K562 (cell line): ENCODE results near the gene KCNH3. TPM values are rescaled to one million over a fixed set of nuclear protein-coding genes. Genes with fewer than 3 reads are reported as not detected.

ENCODE experiments used
- ATAC-seq: fragments of 200-7000 bp; cut with Tn5 transposase; 3 replicates; pipeline ENCODE4 v1.9.1; 2020; ENCODE audit warnings: moderate library complexity
- BruUV-seq: library from RNA; stranded (reverse); fragments of 400-500 nt; replicated peaks from 2 replicates; lab custom pipeline; 2021; lab: Mats Ljungman, UMichigan
- CTCF ChIA-PET: fragments of 300-600 bp; formaldehyde crosslinking; extraction: SDS; loops from one replicate; lab custom pipeline; 2021; ENCODE audit warnings: low intra/inter-chr PET ratio; lab: Yijun Ruan, JAX
- POLR2A ChIA-PET: fragments of 300-600, 350-650 bp; sonication (Branson Sonifier 250); formaldehyde crosslinking; extraction: SDS; loops from one replicate; lab custom pipeline; 2021; ENCODE audit warnings: antibody characterized with exemption, inconsistent platforms; lab: Yijun Ruan, JAX
- DNase-seq, 4 experiments: peaks; one replicate each; pipeline versions ENCODE4 v3.0.0 to v3.0.0-alpha.2; 2011 to 2018; ENCODE audit warnings: low spot score in 3 of 4, mixed read lengths in 3 of 4; ENCODE audit errors: extremely low read depth in 1 of 4
- FAIRE-seq: peaks from 2 replicates; lab custom pipeline; 2011; peaks lifted over from hg19 to GRCh38; lab: Jason Lieb, UNC
- H2AFZ ChIP-seq: 2 replicates; pipeline ENCODE4 v1.6.0; 2011; ENCODE audit warnings: low read depth, low read length, control low read depth, inconsistent platforms
- H3K27ac ChIP-seq: fragments of 200-600 bp; 3 replicates; pipeline ENCODE4 v1.8.0; 2011; ENCODE audit warnings: low read depth, mild to moderate bottlenecking, control low read depth, inconsistent platforms, low read length, moderate library complexity, mixed read lengths; ENCODE audit errors: extremely low read depth
- H3K27me3 ChIP-seq, 2 experiments: fragments of 300-600 bp in 1 of 2; 2 replicates in 1 of 2; 3 replicates in 1 of 2; pipeline versions ENCODE4 v1.6.0 to v1.8.0; 2011; ENCODE audit warnings: inconsistent platforms in 2 of 2, low read length in 2 of 2, mild to moderate bottlenecking in 1 of 2, mixed read lengths in 1 of 2, moderate library complexity in 1 of 2; ENCODE audit not compliant: control insufficient read depth in 2 of 2, insufficient read depth in 2 of 2
- H3K36me3 ChIP-seq: fragments of 300-600 bp; 3 replicates; pipeline ENCODE4 v1.8.0; 2011; ENCODE audit warnings: mild to moderate bottlenecking, low read length, inconsistent platforms; ENCODE audit not compliant: control insufficient read depth, insufficient read depth
- H3K4me1 ChIP-seq, 2 experiments: fragments of 200-600 bp in 1 of 2; replicated peaks in 1 of 2; 2 replicates in 1 of 2; 3 replicates in 1 of 2; pipeline versions ENCODE4 v1.5.1 to v1.8.0; 2011; ENCODE audit warnings: inconsistent platforms in 2 of 2, low read length in 2 of 2, mild to moderate bottlenecking in 1 of 2, mixed read lengths in 1 of 2, moderate library complexity in 1 of 2; ENCODE audit not compliant: control insufficient read depth in 2 of 2, insufficient read depth in 2 of 2
- H3K4me2 ChIP-seq: 2 replicates; pipeline ENCODE4 v1.6.1; 2011; ENCODE audit warnings: low read length, control low read depth, inconsistent platforms, mixed read lengths; ENCODE audit not compliant: insufficient read depth
- H3K4me3 ChIP-seq: fragments of 200-600 bp; sonication (generic), shearing (Covaris generic); 2 replicates; pipeline ENCODE4 v1.5.1; 2016; ENCODE audit warnings: control low read depth, inconsistent platforms
- H3K79me2 ChIP-seq: fragments of 200-600 bp; 3 replicates; pipeline ENCODE4 v1.8.0; 2011; ENCODE audit warnings: low read length, inconsistent platforms; ENCODE audit not compliant: control insufficient read depth, insufficient read depth
- H3K9ac ChIP-seq, 2 experiments: 2 replicates each; pipeline versions ENCODE4 v1.6.0 to v1.6.1; 2011; ENCODE audit warnings: low read depth in 2 of 2, low read length in 2 of 2, control low read depth in 1 of 2, inconsistent platforms in 1 of 2, mild to moderate bottlenecking in 1 of 2, mixed read lengths in 1 of 2; ENCODE audit not compliant: insufficient read depth in 1 of 2
- H3K9me1 ChIP-seq: one replicate; pipeline ENCODE4 v1.6.0; 2011; ENCODE audit warnings: inconsistent platforms, mild to moderate bottlenecking, low read length, moderate library complexity; ENCODE audit not compliant: control insufficient read depth, insufficient read depth
- H3K9me3 ChIP-seq: replicated peaks from 2 replicates; pipeline ENCODE4 v1.5.1; 2011; ENCODE audit warnings: low read depth, low read length, inconsistent platforms; ENCODE audit not compliant: control insufficient read depth, insufficient read depth
- H4K20me1 ChIP-seq: replicated peaks from 2 replicates; pipeline ENCODE4 v1.6.1; 2011; ENCODE audit warnings: low read length, inconsistent platforms, mixed read lengths; ENCODE audit not compliant: control insufficient read depth, insufficient read depth
- RAD21 ChIP-seq, 2 experiments: fragments of 250-450 bp in 1 of 2; fragments of 450-650 bp in 1 of 2; sonication (Bioruptor Pico) in 1 of 2; formaldehyde crosslinking in 1 of 2; IDR thresholded peaks in 1 of 2; conservative IDR thresholded peaks in 1 of 2; 2 replicates each; pipeline versions ENCODE4 v1.4.0 to v1.8.0; 2020 to 2022; ENCODE audit warnings: mild to moderate bottlenecking in 2 of 2, moderate library complexity in 1 of 2
- SMARCA4 ChIP-seq: fragments of 450-650 bp; IDR thresholded peaks from 2 replicates; pipeline ENCODE4 v1.6.1; 2016
- SMARCE1 ChIP-seq: fragments of 450-650 bp; IDR thresholded peaks from 2 replicates; pipeline ENCODE4 v1.7.1; 2016; ENCODE audit warnings: mild to moderate bottlenecking
- SMC3 ChIP-seq: conservative IDR thresholded peaks from 2 replicates; pipeline ENCODE4 v1.6.1; 2011; ENCODE audit warnings: low read depth, low read length, improper control_type of control experiment; ENCODE audit not compliant: insufficient read depth
- SPI1 ChIP-seq: IDR thresholded peaks from 2 replicates; pipeline ENCODE4 v1.6.1; 2011; ENCODE audit warnings: low read depth, low read length, control low read depth, borderline replicate concordance
- SREBF2 ChIP-seq: sonication (generic); formaldehyde crosslinking; IDR thresholded peaks from 2 replicates; pipeline ENCODE4 v1.4.0; 2020; ENCODE audit warnings: mild to moderate bottlenecking, missing genetic modification reagents
- ZBTB7A ChIP-seq: IDR thresholded peaks from 2 replicates; pipeline ENCODE4 v1.6.1; 2011; ENCODE audit warnings: low read depth, mild to moderate bottlenecking, low read length, moderate library complexity, borderline replicate concordance; ENCODE audit not compliant: control insufficient read depth
- ZEB2 ChIP-seq: fragments of 450-650 bp; IDR thresholded peaks from 2 replicates; pipeline ENCODE4 v1.6.1; 2016
- WGBS: fragments of 100-300 bp; shearing (Covaris generic); methylation state at CpG from one replicate; pipeline ENCODE4 v1.1.6; 2016; ENCODE audit warnings: low coverage, mixed read lengths; ENCODE audit not compliant: insufficient coverage; ENCODE audit errors: missing lambda C conversion rate; 5-methylcytosine and 5-hydroxymethylcytosine counted together
- in situ Hi-C: fragments of 300-500 bp; cut with MboI; formaldehyde crosslinking; loops from 4 replicates; pipeline ENCODE4 v1.15.0; 2018; ENCODE audit warnings: inconsistent platforms, mixed read lengths
- intact Hi-C: fragments of 100-400 bp; cut with micrococcal nuclease; formaldehyde crosslinking; loops from 2 replicates; pipeline ENCODE4 v1.14.2; 2022
- polyA plus RNA-seq, 8 experiments: library from polyadenylated mRNA; depleted of rRNA in 4 of 8; stranded (reverse) in 5 of 8; unstranded in 3 of 8; fragments of >200 nt; fragmentation: Nextera tagmentation in 2 of 8; fragmentation: Illumina TruSeq in 1 of 8; extraction: Ambion mirVana in 2 of 8; extraction: Trizol in 1 of 8; gene quantifications; 2 replicates each; pipeline versions ENCODE4 v1.2.1 to v1.2.3, GENCODE V29; 2011 to 2014; ENCODE audit warnings: inconsistent platforms in 1 of 8, missing spikeins in 1 of 8
- total RNA-seq, 7 experiments: library from RNA; depleted of rRNA in 6 of 7; stranded (reverse); fragments of >200 nt in 6 of 7; fragmentation: Illumina TruSeq in 2 of 7; extraction: Trizol in 2 of 7; gene quantifications; 2 replicates each; pipeline versions ENCODE4 v1.2.1 to v1.2.3, GENCODE V29; 2011 to 2021; ENCODE audit warnings: low replicate concordance in 1 of 7
- TF ChIP-seq, protein P1 (sequence below): fragments of 450-650 bp; formaldehyde crosslinking; IDR thresholded peaks from 2 replicates; pipeline ENCODE4 v1.4.0; 2020; ENCODE audit warnings: mild to moderate bottlenecking, moderate library complexity

KCNH3 gene
- total and polyA plus RNA-seq, 9 of the 15 experiments (the other 6 are each of a cell fraction or from before 2014, with no cell fraction given) = 0.01 to 0.09 TPM; not detected in 7

DNA sequence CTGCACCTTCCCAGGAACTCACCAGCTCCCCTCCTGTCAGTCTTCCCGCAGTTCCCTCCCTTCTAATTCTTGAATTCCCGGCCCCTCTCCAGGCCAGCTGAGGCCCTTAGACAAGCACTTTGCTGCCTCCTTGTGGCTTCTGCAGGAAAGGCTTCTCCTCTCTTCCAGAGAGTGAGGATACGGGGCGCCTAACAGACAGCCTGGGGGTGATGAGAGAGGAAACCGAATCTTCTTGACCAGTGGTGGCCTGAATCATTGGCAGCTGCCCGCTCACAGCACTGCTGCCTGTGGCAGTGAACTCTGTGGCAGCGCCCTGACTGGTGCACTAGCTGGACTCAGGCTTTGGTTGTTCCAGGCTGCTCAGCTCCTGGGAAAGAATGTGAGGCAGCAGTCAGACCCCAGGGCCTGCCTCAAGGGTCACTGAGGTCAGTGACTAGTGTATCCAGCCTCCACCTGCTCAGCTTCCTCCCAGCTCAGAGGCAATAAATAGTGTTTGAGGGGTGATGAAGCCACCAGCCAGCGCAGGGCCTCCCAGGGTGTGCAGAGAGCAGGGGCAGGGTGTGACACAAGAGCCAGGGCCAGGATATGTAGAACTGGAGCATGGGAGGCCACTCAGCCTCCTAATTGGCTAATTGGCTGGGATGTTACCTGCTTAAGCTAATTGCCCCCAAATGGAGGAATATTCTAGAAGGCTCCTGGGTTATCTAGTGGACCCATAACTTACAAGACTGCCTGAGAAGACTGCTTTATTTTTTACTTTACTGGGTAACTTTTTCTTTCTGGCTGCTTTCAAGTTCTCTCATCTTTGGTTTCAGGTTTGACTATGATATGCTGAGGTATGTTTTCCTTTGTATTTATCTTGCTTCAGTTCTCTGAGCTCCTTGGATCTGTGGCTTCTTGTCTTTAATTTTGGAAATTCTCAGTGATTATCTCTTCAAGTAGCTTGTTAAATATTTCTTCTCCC lies 42.0 kb downstream of the KCNH3 start:
- no peaks in the 10 kb centered on the region for H3K9me3 ChIP-seq
- POLR2A ChIA-PET = interaction anchor here (0.5 to 1.1 kb wide), 7 partner anchors 18 to 523 kb away, joined by 3 to 6 read pairs (median 3); no protein-coding TSS in a partner anchor
- intact Hi-C loops = loop anchor here (1.0 kb wide), 2 partner anchors 67 to 223 kb away; no protein-coding TSS in a partner anchor
- no peak overlapping the region for H3K4me2 ChIP-seq
- WGBS = 28% methylated on average over 8 of the region's 8 CpGs
- in situ Hi-C loops = no loop called here
- ATAC-seq (peak; percentile 98), FAIRE-seq (peak; percentile 91), DNase-seq (peak; percentile 71 to 82 (median 74))
- peaks cover 6% of the 10 kb centered on the region for H3K9me1 ChIP-seq
- no peak overlapping the region for H3K27ac ChIP-seq
- H4K20me1 ChIP-seq = peaks cover 16% of the 10 kb centered on the region; the same call in 1 of the 2 replicates
- no peaks in the 10 kb centered on the region for H3K27me3 ChIP-seq
- no peak overlapping the region for H3K4me3 ChIP-seq
- CTCF ChIA-PET = interaction anchor here (0.7 to 2.9 kb wide), 7 partner anchors 11 to 290 kb away, joined by 3 to 46 read pairs (median 6); no protein-coding TSS in a partner anchor
- BruUV-seq = no TSS peak
- peaks cover 5 to 20% of the 10 kb centered on the region in 2 experiments; a peak in 4 of 5 replicates for H3K4me1 ChIP-seq
- peaks cover 4% of the 10 kb centered on the region; the same call in 2 of the 3 replicates for H3K79me2 ChIP-seq
- peak overlapping the region in 1 of 2 experiments; percentile 77; a peak in 1 of 4 replicates for H3K9ac ChIP-seq
- no peak overlapping the region for H2AFZ ChIP-seq
- H3K36me3 ChIP-seq = peaks cover 35% of the 10 kb centered on the region; the same call in 2 of the 3 replicates
- TF ChIP-seq SREBF2 (CRISPR knock-in tag) = no peak
- TF ChIP-seq, protein P1, sequence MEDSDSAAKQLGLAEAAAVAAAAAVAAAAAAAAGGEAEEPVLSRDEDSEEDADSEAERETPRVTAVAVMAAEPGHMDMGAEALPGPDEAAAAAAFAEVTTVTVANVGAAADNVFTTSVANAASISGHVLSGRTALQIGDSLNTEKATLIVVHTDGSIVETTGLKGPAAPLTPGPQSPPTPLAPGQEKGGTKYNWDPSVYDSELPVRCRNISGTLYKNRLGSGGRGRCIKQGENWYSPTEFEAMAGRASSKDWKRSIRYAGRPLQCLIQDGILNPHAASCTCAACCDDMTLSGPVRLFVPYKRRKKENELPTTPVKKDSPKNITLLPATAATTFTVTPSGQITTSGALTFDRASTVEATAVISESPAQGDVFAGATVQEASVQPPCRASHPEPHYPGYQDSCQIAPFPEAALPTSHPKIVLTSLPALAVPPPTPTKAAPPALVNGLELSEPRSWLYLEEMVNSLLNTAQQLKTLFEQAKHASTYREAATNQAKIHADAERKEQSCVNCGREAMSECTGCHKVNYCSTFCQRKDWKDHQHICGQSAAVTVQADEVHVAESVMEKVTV (CRISPR knock-in tag) = peak; percentile 31; the same call in 1 of the 2 replicates
- TF ChIP-seq SMARCA4 = peak; percentile 58; the same call in 1 of the 2 replicates
- TF ChIP-seq RAD21 (CRISPR knock-in tag; conservative IDR thresholded peaks at IDR 0.05 in 1 of 2, IDR thresholded peaks at IDR 0.05 in 1 of 2) = peak; percentile 63 to 86
- TF ChIP-seq ZEB2 = no peak
- peak; percentile 84 for TF ChIP-seq SMC3
- 0 out of 2 replicates have a peak, but pooled peaks have one; percentile 3 for TF ChIP-seq SPI1
- TF ChIP-seq SMARCE1 = peak; percentile 55; the same call in 1 of the 2 replicates
- TF ChIP-seq ZBTB7A = 0 out of 2 replicates have a peak, but pooled peaks have one; percentile 20
